Fibroblast of upper back skin (primary cell): Measurements from ENCODE around the gene PSMA5.
"Not testable (repeated sequence)": the region's sequence is repeated elsewhere in the genome, so short reads cannot be mapped to it uniquely, and the experiment has no call there.

Source experiments
- DNase-seq: peaks from one replicate; pipeline ENCODE4 v3.0.0-alpha.2; 2013

PSMA5 gene

GRCh38 chr1:109391626-109392025, 34.6 kb downstream of the PSMA5 start:
- DNase-seq, result no peak

GRCh38 chr1:109391157-109391556, 35.1 kb downstream of the PSMA5 start:
- DNase-seq, result peak; percentile 46

GRCh38 chr1:109389638-109390341, 36.5 kb downstream of the PSMA5 start:
- no peak for DNase-seq

- no peak for DNase-seq
Observed at GRCh38 chr1:109388884-109389637, 37.2 kb downstream of the PSMA5 start.

GRCh38 chr1:109388208-109388711, 38.0 kb downstream of the PSMA5 start:
- no peak for DNase-seq

GRCh38 chr1:109386054-109386717, 40.1 kb downstream of the PSMA5 start:
- no peak for DNase-seq

GRCh38 chr1:109385417-109385816, 40.8 kb downstream of the PSMA5 start:
- no peak for DNase-seq

- no peak for DNase-seq
Observed at GRCh38 chr1:109383854-109384253, 42.4 kb downstream of the PSMA5 start.

GRCh38 chr1:109383087-109383779, 43.0 kb downstream of the PSMA5 start:
- DNase-seq, result no peak

- DNase-seq, result no peak
Observed at GRCh38 chr1:109381573-109381972, 44.7 kb downstream of the PSMA5 start.

- DNase-seq, result no peak
Observed at GRCh38 chr1:109379907-109380306, 46.3 kb downstream of the PSMA5 start.

- DNase-seq, result no peak
Observed at GRCh38 chr1:109379422-109379821, 46.8 kb downstream of the PSMA5 start.

GRCh38 chr1:109377698-109378097, 48.5 kb downstream of the PSMA5 start:
- DNase-seq, result no peak

GRCh38 chr1:109373696-109374095, 52.6 kb downstream of the PSMA5 start:
- not testable (repeated sequence) for DNase-seq

GRCh38 chr1:109373126-109373525, 53.1 kb downstream of the PSMA5 start:
- DNase-seq, result no peak

- no peak for DNase-seq
Observed at GRCh38 chr1:109372281-109372680, 54.0 kb downstream of the PSMA5 start.

GRCh38 chr1:109371341-109371739, 54.9 kb downstream of the PSMA5 start:
- peak; percentile 61 for DNase-seq

- DNase-seq, result peak; percentile 96
Observed at GRCh38 chr1:109370712-109371340, 55.4 kb downstream of the PSMA5 start.

- peak; percentile 62 for DNase-seq
Observed at GRCh38 chr1:109369167-109369746, 57.0 kb downstream of the PSMA5 start.

GRCh38 chr1:109368464-109368863, 57.8 kb downstream of the PSMA5 start:
- DNase-seq, result no peak

GRCh38 chr1:109367626-109368025, 58.6 kb downstream of the PSMA5 start:
- no peak for DNase-seq

GRCh38 chr1:109365642-109366204, 60.5 kb downstream of the PSMA5 start:
- peak; percentile 24 for DNase-seq
